ENCODE data around the gene AKAIN1.

Gene AKAIN1

GRCh38 chr18:5197032-5197434, at the start of gene AKAIN1:
Gene AKAIN1 (minus strand): TSS chr18:5197257. CDS start chr18:5197053, 204 bp downstream.
- no peak for DNase-seq

GRCh38 chr18:5244941-5245340, 47.9 kb upstream of the AKAIN1 start:
- no peak for DNase-seq

- DNase-seq, result no peak
Measured at GRCh38 chr18:5239447-5239846, 42.4 kb upstream of the AKAIN1 start.

- no peak for DNase-seq
Measured at GRCh38 chr18:5238371-5238976, 41.4 kb upstream of the AKAIN1 start.

GRCh38 chr18:5237723-5238370, 40.8 kb upstream of the AKAIN1 start:
- peak; percentile 86 for DNase-seq

- DNase-seq, result no peak
Measured at GRCh38 chr18:5237083-5237722, 40.1 kb upstream of the AKAIN1 start.

- DNase-seq, result no peak
Measured at GRCh38 chr18:5214583-5215351, 17.7 kb upstream of the AKAIN1 start.

GRCh38 chr18:5207471-5208150, 10.6 kb upstream of the AKAIN1 start:
- DNase-seq, result no peak

- no peak for DNase-seq
Measured at GRCh38 chr18:5198311-5198710, 1.3 kb upstream of the AKAIN1 start.

GRCh38 chr18:5197461-5197860, 404 bp upstream of the AKAIN1 start:
- DNase-seq, result no peak

- DNase-seq, result no peak
Measured at GRCh38 chr18:5196253-5197031, 615 bp downstream of the AKAIN1 start.

- DNase-seq, result no peak
Measured at GRCh38 chr18:5195656-5196055, 1.4 kb downstream of the AKAIN1 start.

- no peak for DNase-seq
Measured at GRCh38 chr18:5180254-5180653, 16.8 kb downstream of the AKAIN1 start.

GRCh38 chr18:5178519-5178918, 18.5 kb downstream of the AKAIN1 start:
- DNase-seq, result no peak

GRCh38 chr18:5175378-5175777, 21.7 kb downstream of the AKAIN1 start:
- DNase-seq, result peak; percentile 95

- no peak for DNase-seq
Measured at GRCh38 chr18:5173646-5174045, 23.4 kb downstream of the AKAIN1 start.

- DNase-seq, result no peak
Measured at GRCh38 chr18:5173236-5173635, 23.8 kb downstream of the AKAIN1 start.

- DNase-seq, result peak; percentile 59
Measured at GRCh38 chr18:5167831-5168230, 29.2 kb downstream of the AKAIN1 start.

GRCh38 chr18:5166606-5167280, 30.3 kb downstream of the AKAIN1 start:
- DNase-seq, result no peak

- DNase-seq, result no peak
Measured at GRCh38 chr18:5164903-5165302, 32.2 kb downstream of the AKAIN1 start.

- no peak for DNase-seq
Measured at GRCh38 chr18:5162111-5162510, 34.9 kb downstream of the AKAIN1 start.

- no peak for DNase-seq
Measured at GRCh38 chr18:5159080-5159479, 38.0 kb downstream of the AKAIN1 start.
